GM10847 (cell line): ENCODE data around the gene ADM5.

Experiments
- POLR2A ChIP-seq: IDR thresholded peaks from 2 replicates; pipeline ENCODE4 v1.6.1; 2011; ENCODE audit not compliant: insufficient read length; ENCODE audit errors: extremely low read depth

Gene ADM5

DNA sequence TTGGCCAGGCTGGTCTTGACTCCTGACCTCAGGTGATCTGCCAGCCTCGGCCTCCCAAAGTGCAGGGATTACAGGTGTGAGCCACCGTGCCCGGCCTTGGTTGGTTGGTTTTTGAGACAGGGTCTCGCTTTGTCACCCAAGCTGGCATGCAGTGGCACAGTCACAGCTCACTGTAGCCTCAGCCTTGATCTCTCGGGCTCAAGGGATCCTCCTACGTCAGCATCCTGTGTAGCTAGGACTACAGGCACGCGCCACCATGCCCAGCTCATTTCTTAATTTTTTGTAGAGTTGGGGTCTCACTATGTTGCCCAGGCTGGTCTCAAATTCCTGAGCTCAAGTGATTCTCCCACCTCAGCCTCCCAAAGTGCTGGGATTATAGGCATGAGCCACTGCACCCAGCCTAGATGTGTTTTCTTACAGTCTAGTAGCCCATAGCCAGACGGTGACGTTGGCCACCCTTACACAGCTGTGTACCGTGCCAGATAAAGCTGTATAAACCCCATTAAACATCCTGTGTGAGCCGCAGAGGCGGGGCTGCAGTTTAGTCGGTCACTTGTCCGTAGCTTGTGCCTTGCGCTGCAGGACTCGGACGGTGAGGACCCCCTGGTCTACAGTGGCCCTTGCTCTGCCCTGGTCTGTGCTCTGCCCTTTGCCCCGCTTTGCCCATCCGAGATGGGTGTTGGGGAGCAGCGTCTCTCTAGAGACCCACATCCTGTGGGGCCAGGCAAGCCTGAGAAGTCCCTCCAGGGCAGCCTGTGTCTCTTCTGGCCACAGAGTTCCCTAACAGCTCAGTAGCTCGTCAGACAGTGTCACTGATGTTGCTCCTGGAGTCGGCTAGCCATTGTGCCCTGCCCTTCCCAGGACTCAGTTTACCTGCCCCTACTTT, 33.6 kb upstream of the ADM5 start:
- TF ChIP-seq POLR2A = no peak

DNA sequence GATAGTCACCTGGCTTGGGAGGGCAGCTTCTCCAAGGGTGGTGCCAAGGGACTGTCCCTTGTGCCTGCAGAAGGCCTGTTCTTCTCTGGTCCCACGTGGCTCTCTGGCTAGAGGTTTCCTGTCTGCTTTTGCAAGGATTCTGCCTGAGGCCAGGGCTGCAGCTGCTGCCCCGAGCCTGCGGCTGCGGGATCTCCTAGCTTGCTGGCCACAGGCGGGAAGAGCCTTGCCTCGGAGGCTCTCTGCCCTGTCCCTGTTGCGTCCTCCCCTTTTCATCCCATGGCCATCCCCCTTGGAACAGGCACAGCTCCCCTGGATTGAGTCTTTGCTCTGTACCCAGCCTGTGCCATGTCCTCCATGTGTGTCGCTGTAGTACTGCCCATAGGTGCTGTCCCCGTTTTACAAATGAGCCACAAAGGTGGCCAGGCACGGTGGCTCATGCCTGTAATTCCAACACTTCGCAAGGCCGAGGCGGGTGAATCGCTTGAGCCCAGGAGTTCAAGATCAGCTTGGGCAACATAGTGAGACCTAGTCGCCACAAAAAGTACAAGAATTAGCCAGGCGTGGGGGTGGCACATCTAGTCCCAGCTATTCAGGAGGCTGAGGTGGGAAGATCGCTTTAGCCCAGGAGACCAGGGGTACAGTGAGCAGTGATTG, 32.8 kb upstream of the ADM5 start:
- no peak for TF ChIP-seq POLR2A

DNA sequence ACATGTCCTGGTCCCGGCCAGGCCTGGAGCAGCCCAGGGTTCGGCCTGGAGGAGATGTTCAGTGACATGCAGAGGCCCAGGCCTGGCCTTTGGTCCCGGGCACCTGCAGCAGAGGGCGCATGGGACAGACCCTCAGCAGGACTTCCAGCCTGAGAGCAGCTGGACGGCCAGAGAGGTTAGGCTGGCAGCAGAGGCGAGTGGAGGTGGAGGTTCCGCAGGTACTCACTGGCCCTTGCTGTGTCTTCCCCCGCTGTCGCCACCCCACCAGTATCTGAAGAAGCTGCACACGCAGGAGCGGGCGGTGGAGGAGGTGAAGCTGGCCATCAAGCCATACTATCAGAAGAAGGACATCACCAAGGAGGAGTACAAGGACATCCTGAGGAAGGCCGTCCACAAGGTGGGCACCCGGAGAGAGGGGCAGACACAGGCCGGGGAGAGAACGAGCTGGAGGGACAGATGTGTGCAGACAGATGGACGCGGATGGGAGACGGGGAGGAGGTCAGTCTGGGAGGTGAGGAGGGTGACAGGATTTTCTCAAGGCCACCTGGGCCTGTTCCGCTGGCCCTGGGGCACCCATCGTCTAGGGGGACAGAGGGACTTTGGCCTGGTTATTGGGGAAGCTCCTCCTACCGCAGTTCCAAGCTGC, 31.8 kb upstream of the ADM5 start:
- no peak for TF ChIP-seq POLR2A

DNA sequence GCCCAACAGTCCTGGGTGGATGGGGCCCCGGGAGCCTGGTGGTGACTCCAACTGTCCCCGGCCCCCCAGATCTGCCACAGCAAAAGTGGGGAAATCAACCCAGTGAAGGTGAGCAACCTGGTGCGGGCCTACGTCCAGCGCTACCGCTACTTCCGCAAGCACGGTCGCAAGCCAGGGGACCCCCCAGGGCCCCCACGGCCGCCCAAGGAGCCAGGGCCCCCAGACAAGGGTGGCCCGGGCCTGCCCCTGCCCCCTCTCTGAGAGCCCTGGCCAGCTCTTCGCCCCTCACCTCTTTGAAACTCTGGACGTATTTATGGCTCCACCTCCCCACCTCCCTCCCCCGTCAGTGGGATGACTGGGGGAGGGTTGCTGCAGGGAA, 31.3 kb upstream of the ADM5 start:
- no peak for TF ChIP-seq POLR2A

DNA sequence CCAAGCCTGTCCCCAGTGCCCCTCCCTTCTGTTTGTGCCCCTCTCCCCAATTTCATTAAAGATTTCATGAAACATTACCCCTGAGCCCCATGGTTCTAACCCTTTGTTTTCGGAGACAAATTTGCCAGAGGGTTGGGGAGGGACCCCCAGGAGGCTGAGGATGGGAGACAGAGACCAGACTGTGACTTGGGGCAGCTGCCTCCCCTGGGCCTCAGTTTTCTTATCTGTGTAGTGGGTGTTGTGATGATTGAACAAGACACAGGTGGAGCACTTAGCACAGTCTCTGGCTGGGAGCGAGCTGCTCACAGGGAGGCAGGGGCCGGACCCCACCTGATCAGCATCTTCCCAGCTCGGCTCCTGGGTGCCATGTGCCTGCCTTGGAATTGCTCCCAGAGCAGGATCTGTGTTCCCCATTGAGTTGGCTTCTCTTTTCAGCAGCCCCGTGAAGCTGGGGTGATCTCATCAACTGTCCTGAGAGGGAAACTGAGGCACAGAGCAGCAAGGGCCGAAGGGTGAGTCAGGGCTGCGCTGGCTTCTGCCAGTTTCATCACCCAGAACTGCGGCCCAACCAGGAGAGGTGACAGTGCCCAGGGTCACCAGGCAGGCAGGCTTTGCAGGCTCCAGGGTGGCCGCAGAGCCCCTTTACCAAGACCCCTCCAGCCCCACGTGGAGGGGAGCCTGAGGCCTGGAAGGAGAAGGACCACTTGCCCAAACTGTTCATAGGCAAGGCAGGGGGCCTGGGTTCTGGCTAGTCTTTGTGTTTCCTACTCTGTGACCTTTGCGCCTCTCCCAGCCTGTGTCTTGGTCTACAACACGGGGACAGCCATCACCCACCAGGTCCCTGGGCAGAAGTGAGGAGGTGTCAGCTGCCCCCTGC, 30.6 kb upstream of the ADM5 start:
- peak; percentile 8 for TF ChIP-seq POLR2A

DNA sequence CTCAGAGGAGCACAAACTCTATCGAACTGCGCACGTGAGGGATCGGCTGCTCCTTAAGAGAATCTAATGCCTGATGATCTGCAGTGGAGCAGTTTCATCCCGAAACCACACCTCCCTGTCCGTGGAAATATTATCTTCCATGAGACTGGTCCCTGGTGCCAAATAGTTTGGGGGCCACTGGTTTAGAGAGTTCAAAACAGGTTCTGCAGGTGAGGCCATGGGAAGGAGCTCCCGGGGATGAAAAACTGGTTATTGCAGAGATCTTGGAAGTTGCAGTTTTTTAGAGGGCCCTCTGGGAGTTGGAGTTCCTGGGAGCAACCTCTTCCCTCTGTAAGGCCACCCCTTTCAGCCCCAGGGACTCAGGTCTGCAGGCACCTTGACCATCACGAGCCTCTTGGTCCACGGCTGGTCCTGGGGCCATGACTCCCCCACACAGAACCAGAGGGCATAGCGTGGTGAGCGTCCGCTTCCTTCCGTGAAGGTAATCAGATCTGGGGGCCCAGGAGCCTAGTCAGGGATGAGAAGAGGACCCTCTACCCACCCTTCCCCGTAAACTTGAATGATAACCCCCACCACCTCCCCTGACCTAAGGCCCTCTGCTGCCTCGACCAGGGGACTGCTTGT, 28.9 kb upstream of the ADM5 start:
- TF ChIP-seq POLR2A = no peak

DNA sequence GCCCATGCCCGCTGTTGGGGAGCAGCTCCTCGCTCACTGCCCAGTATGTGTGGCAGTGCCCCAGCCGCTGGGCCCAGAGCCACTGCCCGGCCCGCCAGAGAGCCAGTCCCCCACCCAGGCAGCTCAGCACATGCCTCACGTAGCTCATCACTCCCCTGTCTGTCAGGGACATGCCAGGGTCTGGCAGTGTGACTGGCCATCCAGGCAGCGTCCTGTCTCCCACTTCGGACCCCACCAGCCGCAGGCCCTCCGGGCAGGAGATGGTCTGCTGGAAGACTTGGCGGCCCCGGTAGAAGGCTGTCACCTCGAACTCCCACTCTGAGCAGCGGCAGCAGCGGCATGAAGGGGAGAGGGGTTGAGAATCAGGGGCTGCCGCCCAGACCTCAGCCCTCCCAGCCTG, 27.4 kb upstream of the ADM5 start:
- TF ChIP-seq POLR2A = no peak

DNA sequence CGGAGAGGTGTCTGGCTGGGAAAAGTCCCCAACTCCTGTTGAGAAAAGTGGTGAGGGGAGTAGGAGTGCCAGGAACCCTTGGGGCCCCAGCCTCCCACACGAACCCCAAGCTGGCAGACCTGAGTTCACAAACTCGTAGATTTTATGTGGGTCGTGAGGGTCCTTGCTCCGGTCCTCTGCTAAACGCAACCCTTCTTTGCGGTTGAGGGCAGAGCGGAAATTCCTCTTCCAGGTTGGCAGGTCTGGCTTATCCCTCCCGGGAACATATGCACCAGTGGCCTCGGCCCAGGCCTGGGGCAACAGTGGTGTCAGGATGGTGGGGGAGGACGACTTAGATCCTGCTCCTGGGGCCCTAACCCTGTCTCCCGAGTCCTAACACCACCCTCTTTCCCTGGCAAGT, 26.2 kb upstream of the ADM5 start:
- no peak for TF ChIP-seq POLR2A

DNA sequence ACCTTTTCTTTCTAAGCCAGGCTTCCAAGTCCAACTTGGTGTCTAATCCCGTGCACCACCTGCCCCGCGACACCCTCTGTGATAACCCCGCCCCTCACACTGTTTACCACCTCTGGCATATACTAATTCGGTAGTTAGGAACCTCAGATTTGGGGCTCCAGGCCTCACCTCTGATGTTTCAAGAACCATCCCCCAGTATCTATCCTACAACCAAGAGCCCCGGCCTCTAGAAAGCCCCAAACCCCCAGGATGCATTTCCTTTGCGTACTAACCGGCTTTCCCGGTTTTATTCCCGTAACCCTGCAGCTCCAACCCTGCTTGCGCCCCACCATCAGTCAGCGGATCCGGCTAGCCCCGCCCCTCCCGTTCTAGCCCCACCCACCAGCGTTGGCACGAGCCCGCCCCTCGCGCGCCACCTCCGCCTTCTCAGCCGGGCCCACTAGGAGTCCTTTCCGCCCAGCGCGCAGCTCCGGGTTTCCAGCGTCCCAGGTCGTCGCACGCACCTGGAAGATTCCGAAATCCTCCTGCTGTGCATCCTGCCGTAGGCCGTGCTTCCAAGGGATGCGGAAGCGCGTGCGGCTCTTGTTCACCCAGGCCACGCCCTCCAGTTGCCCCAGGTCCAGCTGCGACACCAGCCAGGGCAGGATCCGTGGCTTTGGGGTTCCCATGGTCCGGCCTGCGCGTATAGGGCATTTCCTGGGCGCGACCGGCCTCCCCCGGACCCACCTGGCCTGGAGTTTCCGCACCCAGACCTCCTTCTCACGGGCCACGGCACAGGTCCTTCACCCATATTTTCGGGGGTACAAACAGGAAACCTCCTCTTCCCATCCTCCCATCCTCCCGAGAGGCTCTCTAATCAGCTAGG, 25.0 kb upstream of the ADM5 start:
- peak; percentile 57 for TF ChIP-seq POLR2A

DNA sequence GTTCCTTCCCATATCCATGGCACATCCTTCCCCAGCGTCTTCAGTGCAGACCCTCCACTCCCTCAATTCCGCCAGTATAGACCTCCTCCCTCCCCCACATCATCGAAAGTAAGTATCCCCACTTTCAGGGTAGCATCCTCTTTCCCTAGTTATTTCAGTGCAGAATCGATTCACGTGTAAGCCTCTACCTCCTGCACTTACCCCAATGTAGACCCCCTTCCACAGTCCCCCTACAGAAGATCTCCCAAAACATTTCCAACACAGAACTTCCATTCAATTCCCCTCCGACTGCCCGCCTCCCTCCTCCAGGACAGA, 24.4 kb upstream of the ADM5 start:
- TF ChIP-seq POLR2A = no peak

DNA sequence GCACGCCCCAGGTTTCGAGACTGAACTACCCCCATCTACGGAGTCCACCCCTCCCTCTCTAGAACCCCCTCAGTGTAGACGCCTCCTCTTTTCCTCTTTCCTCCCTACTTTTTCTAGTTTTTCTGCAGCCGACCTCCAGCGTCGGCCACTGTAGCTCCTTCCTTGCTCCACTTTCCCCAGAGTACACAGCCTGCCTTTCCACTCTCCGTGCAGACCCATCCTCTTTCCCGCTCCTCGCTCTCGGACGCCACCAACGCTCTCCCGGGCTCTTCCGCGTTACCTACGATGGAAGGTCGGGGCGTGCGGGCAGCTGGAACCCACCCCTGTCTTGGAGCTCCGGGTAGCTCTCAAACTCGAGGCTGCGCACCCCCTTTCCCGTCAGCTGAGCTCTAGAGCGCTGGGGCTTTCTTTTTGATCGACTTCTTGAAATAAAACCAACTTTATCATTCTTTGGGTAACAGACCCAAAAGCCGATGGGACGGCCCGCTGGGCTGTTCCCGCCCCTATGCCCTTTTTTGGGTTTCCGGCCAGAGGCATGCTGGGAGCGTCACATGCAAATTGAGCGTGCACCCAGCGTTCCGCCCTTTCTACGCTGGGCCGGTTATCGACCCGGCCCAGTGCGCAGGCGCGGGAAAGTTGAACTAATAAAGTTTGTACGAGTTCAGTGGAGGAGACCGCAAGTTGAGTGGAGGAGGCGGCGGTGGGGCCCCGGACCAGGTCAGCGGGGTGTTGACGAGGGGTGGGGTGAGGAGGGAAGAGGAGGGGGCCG, 23.9 kb upstream of the ADM5 start, which contains the start of the genes BCL2L12 and IRF3:
Gene BCL2L12 (plus strand): TSS at position 583 of the 769 bp plus-strand sequence. CDS start 760 bp downstream, outside the sequence.
Gene IRF3 (minus strand): TSS at position 507 of the 769 bp plus-strand sequence. CDS start 1,019 bp downstream, outside the sequence.
- no peak for TF ChIP-seq POLR2A

DNA sequence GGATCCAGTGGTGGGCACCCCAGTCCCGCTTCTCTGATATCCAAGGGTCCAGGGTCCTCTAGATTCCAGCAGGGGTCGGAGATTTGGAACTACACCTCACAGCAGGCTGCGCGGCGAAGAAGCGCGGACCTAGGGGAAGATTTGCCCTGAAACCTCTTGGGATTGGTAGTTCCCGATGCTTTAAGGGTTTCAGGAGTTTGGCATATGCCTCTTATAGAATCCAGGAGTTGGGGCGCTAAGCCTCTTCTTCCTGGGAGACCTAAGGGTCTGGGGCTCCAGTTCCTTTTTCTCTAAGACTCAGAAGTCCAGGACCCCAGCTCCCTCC, 23.3 kb upstream of the ADM5 start:
- no peak for TF ChIP-seq POLR2A

DNA sequence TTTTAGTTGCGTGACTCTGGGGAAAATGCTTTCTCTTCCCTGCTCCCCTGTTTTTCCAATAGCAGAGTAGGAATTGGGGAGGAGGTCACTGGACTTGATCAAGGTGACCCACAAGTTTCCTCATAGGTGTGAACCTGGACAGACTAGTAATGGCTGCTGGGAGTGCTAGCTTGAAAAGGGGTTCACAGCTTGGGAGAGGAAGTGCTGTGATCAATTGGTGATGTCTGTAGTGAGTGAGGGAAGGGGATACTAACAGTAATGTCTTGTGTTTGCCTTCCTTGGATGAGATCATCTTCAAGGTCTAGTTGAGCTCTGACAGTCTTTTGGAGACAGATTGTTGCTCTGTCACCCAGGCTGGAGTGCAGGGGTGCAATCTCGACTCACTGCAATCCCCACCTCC, 21.9 kb upstream of the ADM5 start:
- no peak for TF ChIP-seq POLR2A
